Left ventricle myocardium inferior (tissue), 1 donor: ENCODE data around the gene CCDC134. TPM values are rescaled to one million over a fixed set of nuclear protein-coding genes. Genes with fewer than 3 reads are reported as not detected.

Experiments
- DNase-seq: peaks from one replicate; pipeline ENCODE4 v3.0.0-alpha.2; 2020
- H3K27ac ChIP-seq: fragments of 200-600 bp; replicated peaks from 2 replicates; pipeline ENCODE4 v1.8.0; 2021
- H3K27me3 ChIP-seq: fragments of 200-600 bp; 2 replicates; pipeline ENCODE4 v1.8.0; 2021; ENCODE audit warnings: low read depth
- H3K36me3 ChIP-seq: fragments of 200-600 bp; 2 replicates; pipeline ENCODE4 v1.8.0; 2021
- H3K4me1 ChIP-seq: fragments of 200-600 bp; 2 replicates; pipeline ENCODE4 v1.8.0; 2021
- H3K4me3 ChIP-seq: fragments of 200-600 bp; 2 replicates; pipeline ENCODE4 v1.8.0; 2021; ENCODE audit warnings: mild to moderate bottlenecking, moderate library complexity
- H3K9me3 ChIP-seq: fragments of 200-600 bp; replicated peaks from 2 replicates; pipeline ENCODE4 v1.8.0; 2021
- intact Hi-C: fragments of 100-400 bp; cut with micrococcal nuclease; formaldehyde crosslinking; loops from one replicate; pipeline ENCODE4 v1.11.0; 2022
- total RNA-seq: library from RNA; stranded (reverse); fragmentation: NEBNext Ultra II Directional; extraction: Animal tissue kit (Norgen Biotek cat#: 25700); gene quantifications from one replicate; pipeline ENCODE4 v1.2.1, GENCODE V29; 2021
- TF ChIP-seq, protein P1 (sequence below): fragments of 200-600 bp; IDR thresholded peaks from 2 replicates; pipeline ENCODE4 v1.8.0; 2021; ENCODE audit warnings: antibody characterized with exemption, mild to moderate bottlenecking, borderline replicate concordance
- donor health status: DM: no; HTN: yes; CAD: no; lungs with severe emphysema.

Gene CCDC134
- total RNA-seq, 1 donor from 2014 or later, result 3.9 TPM

DNA sequence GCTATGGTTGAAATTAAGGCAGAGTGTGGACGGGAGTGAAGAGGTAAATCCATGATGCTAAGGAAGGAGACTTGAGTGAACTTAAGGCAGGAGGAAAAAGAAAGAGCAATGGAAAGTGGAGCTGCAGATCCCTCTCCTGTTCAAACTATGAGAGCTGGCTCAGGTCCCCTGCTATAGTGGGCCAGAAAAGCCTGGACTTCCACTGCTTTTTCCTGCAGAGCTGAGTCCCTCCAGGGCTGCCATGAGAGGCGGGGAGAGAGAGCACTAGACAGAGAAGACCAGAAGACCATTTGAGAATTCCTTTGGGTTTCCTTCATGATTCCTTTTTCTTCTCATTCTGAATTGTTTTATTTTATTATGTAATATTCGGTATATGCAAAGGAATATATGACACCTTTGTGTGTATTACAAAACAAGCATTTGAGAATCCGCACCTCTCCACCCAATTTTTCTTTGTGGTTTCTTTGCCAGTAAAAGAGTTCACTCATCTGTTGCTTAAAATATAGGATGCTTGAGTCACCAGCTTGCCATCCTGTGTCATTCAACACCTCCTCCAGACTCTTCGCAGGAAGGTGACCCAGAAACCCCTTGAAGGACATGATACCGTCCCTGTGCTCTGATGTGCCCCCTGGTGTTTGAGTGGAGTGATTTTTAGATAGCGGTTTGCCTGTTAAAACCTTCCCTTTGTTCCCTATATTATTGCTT is 56.8 kb downstream of the CCDC134 start:
- Histone ChIP-seq H3K4me1 (peaks cover 53% of the 10 kb centered on the region), H3K27me3 (no peaks in the 10 kb centered on the region), H3K4me3 (no peak overlapping the region), H3K36me3 (no peaks in the 10 kb centered on the region), H3K9me3 (no peaks in the 10 kb centered on the region), H3K27ac (peak overlapping the region; percentile 58)
- TF ChIP-seq, protein P1, sequence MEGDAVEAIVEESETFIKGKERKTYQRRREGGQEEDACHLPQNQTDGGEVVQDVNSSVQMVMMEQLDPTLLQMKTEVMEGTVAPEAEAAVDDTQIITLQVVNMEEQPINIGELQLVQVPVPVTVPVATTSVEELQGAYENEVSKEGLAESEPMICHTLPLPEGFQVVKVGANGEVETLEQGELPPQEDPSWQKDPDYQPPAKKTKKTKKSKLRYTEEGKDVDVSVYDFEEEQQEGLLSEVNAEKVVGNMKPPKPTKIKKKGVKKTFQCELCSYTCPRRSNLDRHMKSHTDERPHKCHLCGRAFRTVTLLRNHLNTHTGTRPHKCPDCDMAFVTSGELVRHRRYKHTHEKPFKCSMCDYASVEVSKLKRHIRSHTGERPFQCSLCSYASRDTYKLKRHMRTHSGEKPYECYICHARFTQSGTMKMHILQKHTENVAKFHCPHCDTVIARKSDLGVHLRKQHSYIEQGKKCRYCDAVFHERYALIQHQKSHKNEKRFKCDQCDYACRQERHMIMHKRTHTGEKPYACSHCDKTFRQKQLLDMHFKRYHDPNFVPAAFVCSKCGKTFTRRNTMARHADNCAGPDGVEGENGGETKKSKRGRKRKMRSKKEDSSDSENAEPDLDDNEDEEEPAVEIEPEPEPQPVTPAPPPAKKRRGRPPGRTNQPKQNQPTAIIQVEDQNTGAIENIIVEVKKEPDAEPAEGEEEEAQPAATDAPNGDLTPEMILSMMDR, result peak; percentile 66
- intact Hi-C loops, result no loop called here
- DNase-seq, result no peak

DNA sequence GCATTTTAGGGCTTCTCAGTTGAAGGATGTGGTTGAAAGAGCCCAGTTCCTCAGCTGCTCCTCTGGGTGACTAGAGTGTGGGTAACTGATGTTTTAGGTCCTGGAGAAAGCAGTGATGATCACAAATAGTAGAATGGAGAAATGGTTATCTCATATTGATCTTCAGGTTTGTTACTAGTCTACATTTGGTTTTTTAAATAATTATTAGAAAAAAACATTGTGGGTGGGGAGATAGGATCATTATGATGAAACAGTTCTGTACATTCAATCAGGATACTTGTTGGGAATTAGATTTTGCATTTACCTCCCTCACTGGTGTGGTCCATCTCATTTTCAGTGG is 57.4 kb downstream of the CCDC134 start:
- no peaks in the 10 kb centered on the region for H3K27me3 ChIP-seq
- TF ChIP-seq, protein P1, result no peak
- peaks cover 53% of the 10 kb centered on the region for H3K4me1 ChIP-seq
- H3K27ac ChIP-seq, result peak overlapping the region; percentile 58
- H3K9me3 ChIP-seq, result no peaks in the 10 kb centered on the region
- no peaks in the 10 kb centered on the region for H3K36me3 ChIP-seq
- H3K4me3 ChIP-seq, result no peak overlapping the region
- no peak for DNase-seq
- intact Hi-C loops, result no loop called here

DNA sequence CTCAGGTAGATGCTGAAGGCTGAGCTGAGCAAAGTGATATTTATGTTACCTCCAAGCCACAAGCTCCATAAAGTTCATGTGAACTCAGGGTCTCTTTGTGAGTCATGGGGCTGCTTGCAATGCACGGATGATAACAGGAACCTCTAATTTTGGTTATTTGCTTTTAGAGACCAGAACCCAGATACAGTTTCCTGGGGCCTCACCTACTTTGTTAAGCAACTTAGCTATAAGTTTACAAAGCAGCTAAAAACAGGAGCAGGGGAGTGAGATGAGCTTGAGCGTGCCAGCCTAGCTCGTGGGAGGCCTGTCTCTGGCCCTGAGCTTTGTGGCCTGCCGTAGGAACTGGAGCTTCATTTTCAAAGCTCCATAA is 61.7 kb downstream of the CCDC134 start:
- H3K4me1 ChIP-seq, result peaks cover 61% of the 10 kb centered on the region
- DNase-seq, result no peak

DNA sequence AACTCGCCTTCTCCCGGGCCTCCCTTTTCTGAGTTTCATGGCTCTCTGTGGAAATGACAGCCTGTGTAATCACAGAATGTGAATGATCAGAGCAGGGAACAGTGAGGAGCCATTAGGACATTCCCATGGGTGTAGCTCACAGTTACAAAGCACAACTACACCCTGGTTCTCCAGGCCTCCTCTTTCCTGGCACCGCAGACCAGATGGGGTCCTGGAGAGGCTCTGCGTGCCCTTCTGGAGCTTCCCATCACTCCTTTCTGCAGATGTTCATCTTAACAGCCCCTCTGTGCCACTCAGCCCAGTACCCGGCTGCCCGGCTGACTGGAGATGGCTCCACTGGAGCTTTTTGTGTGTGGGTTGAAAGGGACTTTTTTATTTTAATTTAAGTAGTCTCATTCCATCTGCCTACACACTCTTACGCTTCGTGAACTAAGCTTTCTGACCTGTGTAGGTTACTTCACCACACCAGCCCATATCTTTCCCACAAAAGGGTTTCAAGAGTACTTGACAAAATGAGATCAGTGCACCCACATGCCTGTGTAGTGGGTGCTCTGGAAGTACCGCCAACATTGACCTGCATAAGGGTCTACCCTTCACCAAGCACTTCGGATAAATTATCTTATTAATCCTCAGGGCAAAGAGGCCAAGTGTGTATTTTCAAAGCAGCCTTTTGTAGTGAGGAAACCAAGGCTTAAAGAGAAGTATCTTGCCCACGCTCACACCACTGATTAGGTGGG is 62.2 kb downstream of the CCDC134 start:
- H3K9me3 ChIP-seq, result no peaks in the 10 kb centered on the region
- H3K27ac ChIP-seq, result peak overlapping the region; percentile 59
- TF ChIP-seq, protein P1, result no peak
- H3K27me3 ChIP-seq, result no peaks in the 10 kb centered on the region
- H3K4me3 ChIP-seq, result no peak overlapping the region
- intact Hi-C loops, result no loop called here
- peaks cover 55% of the 10 kb centered on the region for H3K4me1 ChIP-seq
- DNase-seq, result no peak
- H3K36me3 ChIP-seq, result peaks cover 13% of the 10 kb centered on the region

More for the DNA sequence above, 61.7 kb downstream of the CCDC134 start:
- Histone ChIP-seq H3K36me3 (peaks cover 8% of the 10 kb centered on the region), H3K27me3 (no peaks in the 10 kb centered on the region), H3K4me3 (no peak overlapping the region), H3K27ac (peak overlapping the region; percentile 59), H3K9me3 (no peaks in the 10 kb centered on the region)
- TF ChIP-seq, protein P1, result no peak
- intact Hi-C loops, result no loop called here

DNA sequence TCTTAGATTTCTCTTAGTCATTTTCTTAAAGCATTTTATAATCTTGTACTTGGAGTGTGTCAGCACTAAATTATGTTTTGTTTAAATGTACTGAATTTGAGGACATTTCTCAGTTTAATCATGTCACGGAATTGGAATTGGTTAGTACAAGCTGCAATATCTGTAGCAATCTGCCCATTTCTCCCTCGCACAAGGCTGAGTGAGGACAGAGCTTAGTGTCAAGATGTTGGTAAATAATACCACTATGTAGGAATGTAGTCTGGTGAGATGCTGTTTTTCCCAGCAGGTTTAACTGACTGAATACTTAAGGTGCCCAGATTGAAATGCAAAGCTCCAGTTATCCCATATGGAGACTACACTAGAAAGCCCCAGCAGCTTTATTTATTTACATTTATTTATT is 63.0 kb downstream of the CCDC134 start:
- TF ChIP-seq, protein P1, result no peak
- H3K4me3 ChIP-seq, result no peak overlapping the region
- peaks cover 21% of the 10 kb centered on the region for H3K36me3 ChIP-seq
- peak overlapping the region; percentile 59 for H3K27ac ChIP-seq
- DNase-seq, result no peak
- peaks cover 50% of the 10 kb centered on the region for H3K4me1 ChIP-seq
- H3K9me3 ChIP-seq, result no peaks in the 10 kb centered on the region
- intact Hi-C loops, result no loop called here
- no peaks in the 10 kb centered on the region for H3K27me3 ChIP-seq
